Uterine smooth muscle cell (primary cell): ENCODE data around the gene FLRT3. TPM values are rescaled to one million over a fixed set of nuclear protein-coding genes. Genes with fewer than 3 reads are reported as not detected.

ENCODE experiments used
- total RNA-seq: library from RNA; depleted of rRNA; stranded (reverse); fragments of >200 nt; gene quantifications from 2 replicates; pipeline ENCODE4 v1.2.3, GENCODE V29; 2014

The FLRT3 gene
- 3.8 and 5.6 TPM in 2 replicates for total RNA-seq

DNA sequence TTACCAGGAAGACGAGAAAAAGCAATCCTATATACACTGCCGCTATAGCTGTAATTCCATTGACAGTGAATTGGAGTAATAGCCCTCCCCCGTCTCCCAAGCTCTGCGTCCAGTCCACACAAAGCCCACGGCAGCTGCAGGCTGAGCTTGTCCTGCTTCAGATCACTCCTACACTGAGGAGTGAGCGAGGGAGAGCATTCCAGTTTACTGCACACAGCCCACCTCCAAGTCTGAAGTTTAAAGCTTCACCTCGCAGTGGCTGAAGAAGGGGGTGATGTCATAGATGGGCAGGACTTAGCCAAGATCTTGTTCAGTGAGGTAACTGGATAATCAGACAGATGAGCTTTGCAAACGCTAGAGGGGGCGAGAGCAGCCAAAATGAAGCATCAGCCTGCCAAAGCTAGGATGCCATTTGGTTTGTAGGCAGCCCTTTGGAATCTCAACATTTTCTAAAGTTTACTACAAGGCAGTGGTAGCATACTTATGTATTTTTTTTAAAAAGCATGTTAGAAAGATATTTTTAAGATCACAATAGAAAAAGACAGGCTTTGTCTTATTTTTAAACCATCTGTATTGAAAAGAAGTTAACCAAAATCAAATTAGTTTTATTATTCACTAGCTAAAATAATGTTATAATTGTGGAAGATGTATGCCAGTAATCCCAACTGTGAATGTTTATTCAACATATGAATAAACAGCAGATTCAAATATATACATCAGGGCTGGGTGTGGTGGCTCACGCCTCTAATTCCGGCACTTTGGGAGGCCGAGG is at the start of gene FLRT3:
Gene FLRT3 (minus strand): TSS at position 213 of the 772 bp plus-strand sequence. CDS start 10,106 bp downstream, outside the sequence.

